Activated CD4-positive, alpha-beta T cell treated with anti-CD3 and anti-CD28 coated beads, Interleukin-2, amount 50 U/mL, for 1 hour (primary cell): ENCODE measurements around the gene SMS.
A peak's percentile ranks its signal among the peaks of the same experiment; 100 is the strongest.
"Not testable (repeated sequence)": the region's sequence is repeated elsewhere in the genome, so short reads cannot be mapped to it uniquely, and the experiment has no call there.

Source experiments
- DNase-seq: peaks from one replicate; pipeline ENCODE4 v3.0.0-alpha.2; 2020

SMS gene

GRCh38 chrX:21953195-21953830 is 12.8 kb downstream of the SMS start:
- not testable (repeated sequence) for DNase-seq

GRCh38 chrX:21955403-21956189 is 15.1 kb downstream of the SMS start:
- DNase-seq: no peak

GRCh38 chrX:21956783-21957182 is 16.3 kb downstream of the SMS start:
- DNase-seq: no peak

DNA sequence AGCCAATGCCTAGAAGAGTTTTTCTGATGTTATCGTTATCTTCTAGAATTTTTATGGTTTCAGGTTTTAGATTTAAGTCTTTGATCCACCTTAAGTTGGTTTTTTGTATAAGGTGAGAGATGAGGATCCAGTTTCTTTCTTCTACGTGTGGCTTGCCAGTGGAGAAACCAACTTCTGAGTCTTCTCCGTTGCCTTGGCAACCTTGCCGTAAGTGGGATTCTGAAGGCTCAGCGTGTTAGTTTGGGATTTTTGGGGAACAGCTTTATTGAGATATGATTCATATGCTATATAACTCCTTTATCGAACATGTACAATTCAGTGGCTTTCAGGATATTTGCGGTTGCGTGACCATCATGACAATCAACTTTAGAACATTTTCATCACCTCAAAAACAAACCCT is 17.7 kb downstream of the SMS start:
- DNase-seq: no peak

DNA sequence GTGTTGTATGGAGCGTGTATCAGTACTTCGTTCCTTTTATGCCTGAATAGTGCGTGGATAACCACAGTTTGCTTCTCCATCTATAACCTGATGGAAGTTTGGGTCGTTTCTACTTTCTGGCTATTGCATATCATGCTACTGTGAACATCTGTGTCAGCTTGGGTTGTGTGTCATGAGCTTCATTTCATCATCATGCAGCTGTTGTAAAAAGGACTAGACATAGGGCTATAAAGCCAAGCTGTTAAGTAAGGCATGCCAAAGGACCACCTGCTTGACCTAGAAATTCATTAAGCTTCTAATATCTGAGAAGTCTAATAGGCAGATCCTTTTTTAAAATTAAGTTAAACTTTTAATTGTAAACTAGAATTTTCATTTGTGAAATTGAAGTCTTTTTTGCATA is 18.4 kb downstream of the SMS start:
- no peak for DNase-seq

- DNase-seq: no peak
These were observed 19.0 kb downstream of the SMS start for GRCh38 chrX:21959362-21960051.

- DNase-seq: no peak
These were observed 20.3 kb downstream of the SMS start for GRCh38 chrX:21960569-21961541.

- DNase-seq: no peak
These were observed 21.9 kb downstream of the SMS start for GRCh38 chrX:21962361-21962760.

DNA sequence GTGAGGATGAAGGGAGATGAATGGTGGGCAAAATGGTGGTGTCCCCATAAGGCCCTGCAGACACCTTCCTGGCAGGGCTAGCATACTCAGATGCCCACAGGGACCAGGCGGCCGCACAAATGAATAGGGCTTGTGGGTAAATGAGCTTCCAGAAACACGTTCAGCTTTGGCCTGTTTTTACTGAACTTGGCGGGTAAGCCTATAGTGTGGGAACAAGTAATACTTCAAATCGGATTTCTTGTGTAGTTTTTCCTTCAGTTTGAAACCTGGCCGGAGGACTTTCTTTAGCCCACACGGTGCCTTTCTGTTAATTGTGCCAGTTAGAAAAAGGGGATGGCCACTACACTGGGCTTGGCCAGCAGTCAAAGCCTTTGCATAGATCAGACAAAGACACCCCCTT is 22.8 kb downstream of the SMS start:
- DNase-seq: no peak

DNA sequence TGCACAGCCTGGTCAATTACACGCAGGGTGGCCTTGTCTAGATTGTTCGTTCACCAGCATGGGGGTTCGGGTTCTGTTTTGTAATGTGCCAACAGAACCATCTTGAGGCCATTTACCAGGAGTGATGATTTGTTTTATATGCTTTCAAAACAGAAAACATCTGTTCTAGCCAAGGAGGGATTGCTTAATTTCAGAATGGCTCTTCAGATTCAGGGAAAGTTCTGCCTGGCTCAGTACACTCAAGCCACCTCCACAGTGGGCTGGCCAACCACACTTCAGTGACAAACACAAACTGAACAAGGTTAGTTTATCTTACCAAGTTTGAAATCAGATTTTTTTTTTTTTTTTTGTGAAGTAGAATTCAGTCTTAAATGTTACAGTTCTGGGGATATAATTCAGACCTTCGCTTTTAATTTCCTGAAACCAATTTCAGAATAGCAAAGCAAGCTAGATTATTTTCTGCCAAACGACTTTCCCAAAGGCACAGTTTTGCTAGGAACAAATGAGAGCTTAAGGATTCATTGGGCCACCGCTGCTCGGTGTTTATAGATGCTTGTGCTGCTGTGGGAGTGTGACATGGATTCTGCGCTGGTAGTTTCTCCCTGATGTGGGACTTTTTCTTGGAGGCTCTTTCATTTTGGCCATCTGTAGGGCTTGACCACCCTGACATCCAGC is 23.4 kb downstream of the SMS start:
- DNase-seq: no peak

- DNase-seq: no peak
These were observed 26.4 kb downstream of the SMS start for GRCh38 chrX:21966866-21967265.

- DNase-seq: no peak
These were observed 27.8 kb downstream of the SMS start for GRCh38 chrX:21968333-21968732.

GRCh38 chrX:21970326-21970725 is 29.8 kb downstream of the SMS start:
- no peak for DNase-seq

DNA sequence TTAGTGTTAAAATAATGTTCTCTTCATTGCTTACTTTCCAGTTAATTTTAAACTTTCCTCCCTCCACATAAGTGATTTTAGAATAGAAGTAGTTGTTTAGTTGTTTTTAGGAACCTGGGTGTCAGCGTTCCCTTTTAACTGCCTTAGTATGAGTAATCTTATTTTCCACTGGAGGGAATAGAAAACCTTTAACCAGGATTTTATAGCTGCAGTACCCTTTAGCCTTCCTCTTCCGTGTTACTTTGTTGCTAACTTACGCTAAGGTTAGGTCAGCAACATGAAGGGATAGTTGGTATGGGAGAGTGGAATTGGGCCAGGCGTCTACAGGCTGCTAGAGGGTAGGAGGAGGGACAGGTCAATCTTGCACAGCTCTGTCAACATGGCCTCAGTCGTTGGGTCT is 31.5 kb downstream of the SMS start:
- no peak for DNase-seq

- DNase-seq: peak; percentile 37
These were observed 32.2 kb downstream of the SMS start for GRCh38 chrX:21972721-21973120.

DNA sequence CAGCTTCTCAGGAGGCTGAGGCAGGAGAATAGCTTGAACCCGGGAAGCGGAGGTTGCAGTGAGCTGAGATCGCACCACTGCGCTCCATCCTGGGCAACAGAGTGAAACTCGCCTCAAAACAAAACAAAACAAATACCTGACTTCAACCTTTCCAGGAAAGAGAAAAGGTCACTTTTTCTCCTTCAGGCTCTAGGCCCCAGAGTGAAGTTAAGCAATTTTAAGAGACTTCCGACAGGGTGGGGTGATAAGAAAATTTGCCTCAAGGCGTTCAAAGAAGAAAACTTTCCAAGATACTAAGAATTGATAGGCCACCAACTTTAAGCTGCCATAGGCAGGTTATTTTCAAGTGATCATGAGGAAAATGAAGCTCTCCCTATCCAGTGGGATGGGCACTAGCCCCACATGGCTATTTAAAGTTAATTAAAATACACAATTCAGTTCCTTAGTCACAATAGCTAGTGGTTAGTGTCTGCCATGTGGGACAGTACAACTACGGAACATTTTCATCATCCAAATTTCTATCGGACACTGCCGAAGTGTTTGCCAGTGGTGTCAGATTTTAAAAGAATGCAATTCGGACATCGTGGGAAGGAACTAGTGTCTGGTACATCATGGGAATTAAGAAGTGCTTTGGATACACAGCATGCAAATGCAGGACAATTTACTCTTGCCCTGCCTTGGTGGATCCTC is 33.0 kb downstream of the SMS start:
- no peak for DNase-seq

DNA sequence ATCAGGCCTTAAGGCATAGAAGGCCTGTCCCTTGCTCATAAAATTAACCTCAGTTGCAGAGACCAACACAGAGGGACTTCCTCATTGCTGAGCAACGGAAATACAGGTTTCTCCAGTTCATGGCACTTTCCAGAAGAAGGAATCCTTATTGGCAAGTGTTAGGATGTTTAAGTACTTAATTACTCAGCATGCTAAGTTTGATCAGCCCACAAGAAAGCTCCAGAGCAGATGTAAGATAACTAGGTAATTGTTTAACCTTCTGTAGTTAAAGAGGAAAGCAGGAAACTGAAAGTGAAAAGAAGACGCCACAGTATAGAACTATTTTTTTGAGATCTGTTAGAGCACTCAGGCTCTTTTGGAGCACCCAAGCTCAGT is 33.5 kb downstream of the SMS start:
- no peak for DNase-seq

GRCh38 chrX:21975242-21975641 is 34.7 kb downstream of the SMS start:
- DNase-seq: no peak

DNA sequence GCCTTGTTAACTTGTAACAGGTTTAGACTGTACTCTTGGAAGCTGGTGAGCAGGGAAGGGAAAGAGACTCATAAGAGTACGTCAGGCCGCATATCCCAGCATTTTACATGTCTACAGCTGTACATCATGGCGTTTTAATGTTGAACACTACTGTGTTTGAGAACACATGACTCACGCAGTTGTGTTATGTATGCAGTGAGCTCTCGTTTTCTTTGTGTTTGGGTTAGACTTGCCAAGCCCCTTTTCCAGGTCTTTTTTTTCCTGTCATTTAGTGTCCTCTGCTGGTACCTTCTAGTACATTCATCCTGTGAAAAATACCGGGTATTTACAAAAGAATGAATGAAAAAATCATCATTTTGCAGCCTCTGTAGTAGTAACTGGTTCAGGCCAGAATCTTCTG is 35.3 kb downstream of the SMS start:
- no peak for DNase-seq

DNA sequence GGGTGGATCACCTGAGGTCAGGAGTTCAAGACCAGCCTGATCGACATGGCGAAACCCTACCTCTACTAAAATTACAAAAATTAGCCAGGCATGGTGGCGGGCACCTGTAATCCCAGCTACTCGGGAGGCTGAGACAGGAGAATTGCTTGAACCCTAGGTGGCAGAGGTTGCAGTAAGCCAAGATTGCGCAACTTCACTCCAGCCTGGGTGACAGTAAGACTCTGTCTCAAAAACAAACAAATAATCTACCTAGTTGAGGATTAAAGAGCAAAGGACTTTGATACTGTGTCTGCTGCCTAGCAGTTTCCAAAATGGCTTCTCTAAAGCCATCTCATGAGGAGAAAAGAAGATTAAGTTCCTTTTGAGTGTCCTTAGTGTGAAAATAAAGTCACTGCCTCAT is 37.8 kb downstream of the SMS start:
- DNase-seq: no peak

GRCh38 chrX:21982311-21982710 is 41.8 kb downstream of the SMS start:
- DNase-seq: no peak

DNA sequence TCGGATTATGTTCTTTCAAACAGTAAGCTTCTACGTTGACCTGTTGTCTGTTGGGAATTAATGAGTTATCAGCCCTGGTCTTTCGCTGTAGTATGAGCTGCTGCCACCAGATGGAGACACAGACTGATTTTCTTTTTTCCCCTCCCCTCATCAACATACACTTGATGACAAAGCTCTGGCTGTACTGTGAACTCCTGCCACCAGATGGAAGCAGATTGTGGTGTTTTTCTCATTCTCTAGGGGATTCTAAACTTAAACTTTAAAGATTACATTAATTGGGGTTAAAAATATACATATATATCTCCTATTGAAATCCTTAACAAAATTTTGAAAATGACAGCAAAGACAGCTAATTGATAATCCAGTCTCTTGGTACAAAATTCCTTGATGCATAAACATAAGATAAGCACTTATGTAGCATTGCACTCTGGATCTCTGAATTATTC is 44.8 kb downstream of the SMS start:
- peak; percentile 58 for DNase-seq
